Measurements from ENCODE around the gene RPL23. TPM values are rescaled to one million over a fixed set of nuclear protein-coding genes. Genes with fewer than 3 reads are reported as not detected.

The RPL23 gene
- total and polyA plus RNA-seq, 9 of the 15 experiments (the other 6 are each of a cell fraction or from before 2014, with no cell fraction given), result 1,745 to 3,667 (median 3,096) TPM

- no peak for TF ChIP-seq ZNF592 (IDR thresholded peaks at IDR 0.05)
- TF ChIP-seq ELF2 (CRISPR knock-in tag; IDR thresholded peaks at IDR 0.05), result peak; percentile 53; the same call in 1 of the 2 replicates
- no peak for TF ChIP-seq ZNF23 (CRISPR knock-in tag; IDR thresholded peaks at IDR 0.05)
- TF ChIP-seq ESRRB (CRISPR knock-in tag; IDR thresholded peaks at IDR 0.05; ENCODE audit: borderline replicate concordance), result no peak
- no peak for TF ChIP-seq ZNF3 (CRISPR knock-in tag; IDR thresholded peaks at IDR 0.05)
- no peak for TF ChIP-seq ZC3H8 (IDR thresholded peaks at IDR 0.05)
- no peak for TF ChIP-seq ZNF785 (CRISPR knock-in tag; IDR thresholded peaks at IDR 0.05)
- peak; percentile 54; the same call in 1 of the 2 replicates for TF ChIP-seq ZSCAN29 (IDR thresholded peaks at IDR 0.05)
- no peak for TF ChIP-seq ZZZ3 (IDR thresholded peaks at IDR 0.05)
- TF ChIP-seq CREB1 (IDR thresholded peaks at IDR 0.05), result peak; percentile 31; the same call in 1 of the 2 replicates
- no peak for TF ChIP-seq CREB1 (CRISPR knock-in tag; IDR thresholded peaks at IDR 0.05)
- TF ChIP-seq CXXC5 (CRISPR knock-in tag; IDR thresholded peaks at IDR 0.05), result peak; percentile 75
- no peak for TF ChIP-seq PATZ1 (CRISPR knock-in tag; IDR thresholded peaks at IDR 0.05; ENCODE audit: borderline replicate concordance)
- TF ChIP-seq MNT (conservative IDR thresholded peaks at IDR 0.05), result peak; percentile 62 to 79; a peak in 3 of 4 replicates
- no peak for TF ChIP-seq ZNF224 (CRISPR knock-in tag; IDR thresholded peaks at IDR 0.05)
- TF ChIP-seq TEAD2 (tag; IDR thresholded peaks at IDR 0.05), result no peak
- TF ChIP-seq GABPB1 (CRISPR knock-in tag; IDR thresholded peaks at IDR 0.05), result no peak
- TF ChIP-seq SMARCA5 (IDR thresholded peaks at IDR 0.05), result peak; percentile 47; the same call in 1 of the 2 replicates
- TF ChIP-seq SMC3 (conservative IDR thresholded peaks at IDR 0.05; ENCODE audit: insufficient read depth, low read depth, low read length), result no peak
- TF ChIP-seq ZNF140 (CRISPR knock-in tag; IDR thresholded peaks at IDR 0.05), result no peak
- TF ChIP-seq FOXK2 (conservative IDR thresholded peaks at IDR 0.05 in 1 of 2, IDR thresholded peaks at IDR 0.05 in 1 of 2; ENCODE audit: low read depth in 2 of 2), result 0 out of 4 replicates have a peak, but pooled peaks of 1 of the 2 experiments have one; percentile 27
- TF ChIP-seq ZNF76 (CRISPR knock-in tag; IDR thresholded peaks at IDR 0.05; ENCODE audit: borderline replicate concordance), result 0 out of 2 replicates have a peak, but pooled peaks have one; percentile 29
These were observed 16.2 kb upstream of the RPL23 start, which contains the start of gene LASP1 (continued) for GRCh38 chr17:38869526-38870258.
